NCI-H82 (cell line): ENCODE measurements around the gene SPATA13.

Experiments used
- DNase-seq: peaks from one replicate; lab custom pipeline; 2025; lab: John Stamatoyannopoulos, UW

The SPATA13 gene

GRCh38 chr13:24253520-24254145 is 93.1 kb downstream of the SPATA13 start:
- no peak for DNase-seq

DNA sequence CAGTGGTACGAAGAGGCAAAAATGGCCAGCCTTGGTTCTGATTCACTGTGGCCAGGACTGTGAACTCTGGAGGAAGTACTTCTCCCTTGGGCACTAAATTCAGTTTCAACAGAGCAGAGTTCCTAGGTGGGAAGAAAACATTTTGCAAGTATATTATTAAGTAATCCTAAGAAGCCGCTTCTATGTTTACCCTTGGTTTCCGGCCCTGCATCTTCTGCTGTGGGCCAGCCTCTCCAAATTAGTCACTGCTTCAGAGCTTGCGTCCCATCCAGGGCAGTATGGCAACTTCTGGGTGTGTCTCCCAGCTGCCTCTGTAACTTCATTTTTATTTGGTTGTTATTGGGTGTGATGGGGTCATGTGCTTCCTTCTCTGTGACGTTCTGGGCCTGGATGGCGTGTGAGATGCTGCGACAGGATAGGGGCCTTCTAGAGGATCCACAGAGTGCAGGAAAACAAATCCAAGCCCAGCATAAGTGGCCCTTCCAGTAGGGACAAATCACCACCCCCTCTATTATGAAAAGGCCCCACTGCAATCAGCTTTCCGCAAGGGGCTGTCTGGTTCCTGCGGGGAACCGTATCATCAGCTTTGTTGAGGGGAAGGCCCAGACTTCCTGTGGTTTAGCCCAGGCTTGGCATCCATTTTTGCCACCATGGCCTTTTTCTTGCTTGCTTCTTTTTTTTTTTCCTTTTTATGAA is 93.8 kb downstream of the SPATA13 start:
- DNase-seq = no peak

- DNase-seq = no peak
Observed at GRCh38 chr13:24257497-24257896, 97.0 kb downstream of the SPATA13 start.

DNA sequence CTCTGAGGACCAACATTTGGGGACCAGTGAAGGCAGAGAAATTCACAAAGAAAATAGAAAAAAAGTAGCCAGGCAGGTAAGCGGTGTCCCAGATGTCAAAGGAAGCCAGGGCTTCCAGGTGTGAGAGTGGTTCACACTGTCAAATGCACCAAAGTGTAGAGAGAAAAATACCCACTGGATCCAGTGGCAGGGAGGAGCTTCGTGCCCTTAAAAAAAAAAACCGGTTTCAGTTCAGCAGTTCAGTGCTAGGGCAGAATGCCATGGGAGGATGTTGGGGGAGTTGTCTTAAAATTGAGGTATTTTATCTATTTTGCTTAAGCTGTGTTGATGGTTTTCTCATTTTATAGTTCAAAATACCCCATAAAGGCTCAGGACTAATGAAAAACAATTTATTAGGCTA is 101.0 kb downstream of the SPATA13 start:
- no peak for DNase-seq

- DNase-seq = no peak
Observed at GRCh38 chr13:24263632-24264031, 103.1 kb downstream of the SPATA13 start.

DNA sequence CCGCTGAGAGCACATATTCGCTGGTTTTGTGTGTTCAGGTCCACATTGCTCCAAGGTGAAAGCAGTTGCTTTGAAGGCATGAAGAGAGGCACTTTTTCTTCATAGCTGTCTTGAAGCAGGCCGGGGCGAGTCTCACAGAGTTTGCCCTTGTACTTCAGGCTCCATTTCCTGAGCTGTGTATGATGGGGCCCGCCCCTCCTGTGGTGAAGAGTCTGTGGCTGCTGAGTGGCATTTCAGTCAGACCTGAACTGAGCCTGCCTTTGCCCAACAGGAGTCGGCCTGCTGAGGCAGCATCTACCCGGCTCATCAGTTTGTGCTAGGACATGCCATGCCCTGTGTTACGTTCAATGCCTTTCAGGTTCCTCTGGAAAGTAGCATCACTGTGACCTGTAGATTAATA is 104.5 kb downstream of the SPATA13 start:
- DNase-seq = no peak

DNA sequence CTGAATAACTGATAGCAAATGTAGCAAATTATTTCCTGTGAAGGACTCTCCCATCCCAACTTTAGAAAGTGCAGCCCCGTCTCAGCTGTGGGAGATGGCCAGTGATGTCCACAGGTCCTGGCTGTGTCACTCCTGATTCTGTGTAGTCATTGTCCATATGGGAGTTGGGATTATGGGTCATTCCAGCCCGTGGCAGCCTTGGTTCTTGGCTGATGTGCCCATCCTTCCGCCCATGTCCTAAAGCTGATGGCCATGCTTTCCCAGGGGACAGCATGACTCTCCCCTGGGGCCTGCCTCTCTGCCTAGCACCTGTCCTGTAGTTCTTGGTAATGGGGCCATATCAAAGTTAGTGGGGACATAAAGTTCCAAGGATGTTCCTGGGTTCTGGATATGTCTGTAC is 104.9 kb downstream of the SPATA13 start:
- no peak for DNase-seq

- no peak for DNase-seq
Observed at GRCh38 chr13:24267274-24267673, 106.8 kb downstream of the SPATA13 start.

DNA sequence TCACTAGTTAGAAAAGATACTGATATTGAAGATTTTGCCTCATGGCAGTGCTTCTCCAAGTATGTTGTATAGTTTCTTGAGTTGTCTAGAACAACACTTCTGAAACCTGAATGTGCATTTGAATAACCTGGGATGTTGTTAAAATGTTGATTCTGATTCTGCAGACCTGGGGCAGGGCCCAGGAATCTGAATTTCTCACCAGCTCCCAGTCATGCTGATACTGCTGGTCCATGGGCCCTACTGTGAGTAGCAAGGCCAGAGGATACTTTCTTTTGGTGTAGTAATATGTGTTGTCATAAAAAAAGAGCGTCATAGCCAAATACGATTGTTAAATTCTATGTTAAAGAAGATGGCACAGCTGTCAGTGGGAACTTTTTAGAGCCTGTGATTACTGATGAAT is 107.3 kb downstream of the SPATA13 start:
- DNase-seq = no peak

DNA sequence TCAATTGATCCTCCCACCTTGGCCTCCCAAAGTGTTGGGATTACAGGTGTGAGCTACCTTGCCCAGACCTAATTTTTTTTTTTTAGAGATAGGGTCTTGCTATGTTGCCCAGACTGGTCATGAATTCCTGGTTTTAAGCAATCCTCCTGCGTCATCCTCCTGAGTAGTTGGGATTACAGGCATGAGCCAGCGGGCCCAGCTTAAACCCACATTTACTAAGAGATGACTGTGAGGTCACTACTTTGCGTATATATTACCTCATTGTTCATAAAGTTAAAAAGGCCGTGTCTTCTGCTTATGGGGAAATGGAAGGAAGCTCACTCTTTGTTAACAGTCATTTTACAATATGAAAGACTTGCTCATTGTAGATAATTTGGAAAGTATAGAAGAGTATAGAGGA is 109.3 kb downstream of the SPATA13 start:
- DNase-seq = no peak

GRCh38 chr13:24270639-24271141 is 110.2 kb downstream of the SPATA13 start:
- no peak for DNase-seq

DNA sequence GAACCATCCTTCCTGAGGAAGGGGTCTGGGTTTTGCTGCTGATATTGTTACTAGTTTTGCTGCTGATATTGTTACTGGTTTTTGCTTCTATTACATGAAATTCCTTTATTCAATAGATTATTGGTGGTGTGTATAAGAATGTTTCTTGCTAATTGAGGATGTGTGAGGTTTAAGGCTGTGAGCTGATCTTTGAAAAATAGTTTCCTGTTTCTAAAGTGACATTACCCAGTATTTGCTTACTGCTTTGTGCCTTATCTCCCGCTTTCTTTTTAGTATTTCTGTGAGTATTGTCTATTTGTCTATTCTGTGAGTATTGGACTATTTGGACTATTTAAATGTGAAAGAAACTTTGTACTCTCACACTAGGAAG is 110.7 kb downstream of the SPATA13 start:
- DNase-seq = no peak

DNA sequence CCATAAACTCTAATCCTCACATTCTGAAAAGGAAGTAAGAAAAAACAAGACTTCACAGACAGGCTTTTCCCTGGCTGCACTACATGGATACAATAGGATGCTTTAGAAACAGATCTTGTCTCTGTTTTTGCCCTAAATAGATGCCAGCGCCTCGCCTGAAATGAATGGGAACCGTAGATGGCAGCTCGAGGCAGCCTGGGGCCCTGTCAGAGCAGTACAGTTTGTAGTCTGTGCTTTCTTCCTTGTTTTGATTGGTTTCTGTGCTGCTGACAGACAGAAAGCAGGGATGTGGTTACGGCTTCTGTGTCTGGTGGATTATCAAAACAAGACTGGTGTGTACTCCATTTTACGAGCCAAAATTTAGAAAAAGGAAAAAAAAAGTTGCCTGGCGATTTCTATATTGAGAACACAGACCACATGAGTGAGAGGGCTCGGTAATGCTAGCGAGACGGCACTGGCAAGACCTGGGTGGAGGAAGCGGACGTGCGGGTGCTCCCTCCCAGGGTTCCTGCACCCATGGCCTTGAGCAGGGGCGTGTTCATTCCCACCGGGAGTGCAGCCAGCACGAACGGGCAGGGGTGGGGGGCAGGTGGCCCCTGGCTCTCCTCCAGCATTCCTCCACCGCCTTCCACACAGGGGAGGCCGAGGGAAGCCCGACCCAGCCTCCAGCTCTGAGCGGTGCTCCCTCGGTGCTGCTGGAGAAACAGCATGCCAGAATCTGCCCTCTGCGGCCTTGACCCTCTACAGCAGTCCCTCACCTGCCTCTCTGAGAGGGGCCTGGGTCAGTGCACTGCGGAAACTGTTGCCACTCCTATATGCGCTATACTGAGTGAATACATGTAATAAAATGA is 111.3 kb downstream of the SPATA13 start:
- DNase-seq = no peak

DNA sequence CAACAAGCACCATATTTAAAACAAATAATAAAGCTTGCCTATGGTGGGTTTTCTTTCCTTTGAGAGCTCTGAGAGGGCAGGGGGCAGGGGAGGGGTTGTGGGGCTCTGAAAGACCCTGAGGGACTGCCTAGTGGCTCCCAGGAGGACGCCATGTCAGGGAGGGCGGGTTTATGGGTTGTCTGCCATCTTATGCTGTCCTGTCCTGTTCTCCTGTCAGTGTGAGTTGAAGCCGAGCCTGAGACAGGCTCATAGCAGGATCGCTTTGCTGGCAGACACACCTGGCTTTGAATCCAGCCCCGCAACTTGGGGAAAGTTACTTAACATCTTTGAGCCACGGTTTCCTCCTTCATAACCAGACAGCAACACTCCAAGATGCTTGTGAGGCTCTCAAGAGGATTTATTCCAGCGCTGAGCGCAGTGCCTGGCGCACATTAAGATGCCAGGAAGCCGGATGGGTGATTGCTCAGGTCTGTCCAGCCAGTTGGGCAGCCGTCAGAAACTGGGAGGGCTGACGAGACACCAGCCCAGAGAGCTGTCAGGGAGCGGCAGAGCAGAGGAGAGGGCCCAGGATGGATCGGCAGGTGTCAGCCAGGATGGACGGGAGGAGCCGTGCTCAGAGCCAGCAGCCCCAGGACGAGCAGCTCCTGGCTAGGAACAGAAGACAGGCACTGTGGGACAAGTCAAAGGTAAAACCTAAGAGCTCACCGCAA is 112.1 kb downstream of the SPATA13 start:
- DNase-seq = no peak

DNA sequence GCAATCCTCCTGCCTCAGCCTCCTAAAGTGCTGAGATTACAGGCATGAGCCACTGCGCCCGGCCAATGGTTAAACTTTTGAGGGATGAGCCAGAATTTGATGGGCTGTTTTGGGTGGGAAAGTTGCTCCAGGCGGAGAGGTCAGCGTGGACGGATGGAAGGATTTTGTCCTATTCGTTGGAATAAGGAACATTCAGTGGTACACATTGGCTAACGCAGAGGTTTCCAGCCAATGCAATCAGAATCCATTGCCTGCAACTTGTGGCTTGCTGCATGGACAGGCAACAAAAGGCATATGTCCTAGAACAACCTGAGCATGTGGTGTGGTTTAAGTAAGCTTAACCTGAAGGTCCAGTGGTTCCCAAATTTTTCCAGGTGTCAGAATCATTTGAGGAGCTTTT is 113.4 kb downstream of the SPATA13 start:
- no peak for DNase-seq

- DNase-seq = no peak
Observed at GRCh38 chr13:24274452-24275021, 114.0 kb downstream of the SPATA13 start.

DNA sequence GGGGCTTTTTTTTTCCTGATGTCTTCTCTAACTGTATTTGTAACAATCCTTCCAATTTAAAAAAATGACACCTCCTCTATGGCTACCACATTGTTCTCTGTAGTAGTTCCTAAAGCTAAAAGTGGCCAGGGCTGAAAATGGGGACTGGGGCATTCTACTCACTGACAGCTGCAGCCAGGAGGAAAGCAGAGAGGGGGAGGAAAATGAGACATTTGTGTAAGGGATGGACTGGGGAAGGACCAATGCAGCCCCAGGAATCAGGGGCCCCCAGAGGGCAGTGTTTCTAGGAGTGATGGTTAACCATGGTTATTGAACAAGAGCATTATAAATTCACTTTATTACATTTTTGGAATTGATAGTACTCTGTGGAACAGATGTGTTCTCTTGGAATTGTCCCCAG is 114.5 kb downstream of the SPATA13 start:
- DNase-seq = no peak

GRCh38 chr13:24276306-24276705 is 115.8 kb downstream of the SPATA13 start:
- no peak for DNase-seq

DNA sequence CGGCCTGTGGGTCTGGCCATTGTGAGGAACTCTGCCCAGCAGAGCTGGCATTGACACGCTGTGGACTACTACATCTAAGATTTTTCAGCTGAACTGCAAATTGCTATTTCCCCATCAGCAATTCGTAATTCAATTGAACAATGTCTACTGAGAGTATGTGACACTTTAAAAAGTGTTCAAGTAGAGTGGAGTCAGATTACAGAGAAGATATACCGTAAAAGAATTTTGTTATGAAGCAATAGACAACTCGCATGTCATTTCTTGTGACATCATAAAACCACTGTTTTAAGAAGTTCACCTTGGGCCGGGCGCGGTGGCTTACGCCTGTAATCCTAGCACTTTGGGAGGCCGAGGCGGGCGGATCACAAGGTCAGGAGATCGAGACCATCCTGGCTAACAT is 116.3 kb downstream of the SPATA13 start:
- DNase-seq = no peak

DNA sequence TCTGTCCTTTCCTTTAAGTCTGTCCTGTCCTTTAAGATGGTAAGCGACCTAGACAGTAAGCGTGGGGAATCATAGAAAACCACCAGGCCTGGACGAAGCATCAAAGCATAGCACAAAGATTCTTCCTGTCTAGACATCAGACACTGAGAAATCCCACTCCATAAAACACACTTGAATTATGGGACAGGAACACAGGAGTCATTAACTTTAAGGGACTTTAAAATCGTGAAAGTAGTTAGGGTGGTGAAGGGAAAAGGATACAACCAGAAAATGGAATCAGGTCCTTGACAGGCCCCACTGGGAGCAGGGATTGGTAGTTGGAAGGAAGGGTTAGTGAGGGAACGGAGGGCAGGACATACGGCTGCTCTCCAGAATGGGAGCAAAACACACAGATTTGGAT is 117.2 kb downstream of the SPATA13 start:
- no peak for DNase-seq

- no peak for DNase-seq
Observed at GRCh38 chr13:24279327-24280110, 119.0 kb downstream of the SPATA13 start.
